BE2C (cell line): ENCODE results near the gene POLE.

Source experiments
- DNase-seq: peaks from one replicate; pipeline ENCODE4 v3.0.0-alpha.2; 2020
- H3K27me3 ChIP-seq: fragments of 250-450 bp; sonication (Bioruptor Pico); 2 replicates; pipeline ENCODE4 v1.5.1; 2020; ENCODE audit warnings: mild to moderate bottlenecking
- H3K36me3 ChIP-seq: fragments of 250-450 bp; sonication (Bioruptor Pico); 2 replicates; pipeline ENCODE4 v1.5.1; 2020; ENCODE audit warnings: mild to moderate bottlenecking
- H3K4me1 ChIP-seq: fragments of 250-450 bp; sonication (Bioruptor Pico); 2 replicates; pipeline ENCODE4 v1.5.1; 2020
- H3K4me3 ChIP-seq: 2 replicates; pipeline ENCODE4 v1.5.1; 2011; ENCODE audit warnings: low read depth, low read length
- H3K9me3 ChIP-seq: fragments of 250-450 bp; sonication (Bioruptor Pico); 2 replicates; pipeline ENCODE4 v1.5.1; 2020
- TF ChIP-seq, protein P1 (sequence below): IDR thresholded peaks from 2 replicates; pipeline ENCODE4 v1.5.1; 2012; ENCODE audit warnings: mild to moderate bottlenecking, low read depth, low read length

POLE gene

DNA sequence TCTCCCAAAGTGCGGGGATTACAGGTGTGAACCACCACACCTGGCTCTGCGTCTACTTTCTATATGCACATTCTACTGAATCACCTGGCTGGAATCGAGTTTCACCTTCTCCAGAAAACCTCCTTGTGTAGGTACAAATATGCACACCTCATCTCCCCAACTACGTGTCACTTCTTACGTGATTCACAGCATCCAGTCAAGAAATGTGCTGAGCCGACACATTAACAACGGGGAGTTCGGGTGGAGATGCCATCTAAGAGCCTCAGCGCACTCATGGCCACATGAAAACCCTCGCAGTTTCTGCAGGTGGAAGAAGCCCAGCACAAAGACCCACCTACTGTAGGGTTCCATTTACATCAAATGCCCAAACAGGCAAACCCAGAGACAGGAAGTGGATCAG, 39.3 kb downstream of the POLE start:
- H3K4me3 ChIP-seq: no peak overlapping the region
- no peak for DNase-seq
- no peaks in the 10 kb centered on the region for H3K27me3 ChIP-seq
- H3K9me3 ChIP-seq: no peaks in the 10 kb centered on the region
- H3K4me1 ChIP-seq: no peaks in the 10 kb centered on the region
- H3K36me3 ChIP-seq: peaks cover 62% of the 10 kb centered on the region
- TF ChIP-seq, protein P1, sequence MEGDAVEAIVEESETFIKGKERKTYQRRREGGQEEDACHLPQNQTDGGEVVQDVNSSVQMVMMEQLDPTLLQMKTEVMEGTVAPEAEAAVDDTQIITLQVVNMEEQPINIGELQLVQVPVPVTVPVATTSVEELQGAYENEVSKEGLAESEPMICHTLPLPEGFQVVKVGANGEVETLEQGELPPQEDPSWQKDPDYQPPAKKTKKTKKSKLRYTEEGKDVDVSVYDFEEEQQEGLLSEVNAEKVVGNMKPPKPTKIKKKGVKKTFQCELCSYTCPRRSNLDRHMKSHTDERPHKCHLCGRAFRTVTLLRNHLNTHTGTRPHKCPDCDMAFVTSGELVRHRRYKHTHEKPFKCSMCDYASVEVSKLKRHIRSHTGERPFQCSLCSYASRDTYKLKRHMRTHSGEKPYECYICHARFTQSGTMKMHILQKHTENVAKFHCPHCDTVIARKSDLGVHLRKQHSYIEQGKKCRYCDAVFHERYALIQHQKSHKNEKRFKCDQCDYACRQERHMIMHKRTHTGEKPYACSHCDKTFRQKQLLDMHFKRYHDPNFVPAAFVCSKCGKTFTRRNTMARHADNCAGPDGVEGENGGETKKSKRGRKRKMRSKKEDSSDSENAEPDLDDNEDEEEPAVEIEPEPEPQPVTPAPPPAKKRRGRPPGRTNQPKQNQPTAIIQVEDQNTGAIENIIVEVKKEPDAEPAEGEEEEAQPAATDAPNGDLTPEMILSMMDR: no peak

DNA sequence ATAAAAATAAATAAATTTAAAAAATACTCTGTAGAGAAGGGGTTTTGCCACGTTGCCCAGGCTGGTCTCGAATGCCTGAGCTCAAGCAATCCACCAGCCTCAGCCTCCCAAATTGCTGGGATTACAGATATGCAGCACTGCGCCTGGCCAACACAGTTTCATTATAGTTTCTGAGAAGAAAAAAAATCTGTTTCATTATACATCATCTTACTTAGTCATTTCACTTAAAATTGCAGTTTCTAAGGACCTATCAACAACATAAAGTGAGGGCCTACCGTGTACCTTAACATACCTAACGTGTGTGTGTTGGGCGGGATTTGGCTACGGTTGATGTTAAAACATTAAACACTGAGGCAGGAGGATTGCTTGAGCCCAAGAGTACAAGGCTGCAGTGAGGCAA, 40.3 kb downstream of the POLE start:
- H3K36me3 ChIP-seq: peaks cover 68% of the 10 kb centered on the region
- no peak overlapping the region for H3K4me3 ChIP-seq
- no peaks in the 10 kb centered on the region for H3K4me1 ChIP-seq
- TF ChIP-seq, protein P1: no peak
- no peaks in the 10 kb centered on the region for H3K27me3 ChIP-seq
- no peaks in the 10 kb centered on the region for H3K9me3 ChIP-seq
- no peak for DNase-seq

DNA sequence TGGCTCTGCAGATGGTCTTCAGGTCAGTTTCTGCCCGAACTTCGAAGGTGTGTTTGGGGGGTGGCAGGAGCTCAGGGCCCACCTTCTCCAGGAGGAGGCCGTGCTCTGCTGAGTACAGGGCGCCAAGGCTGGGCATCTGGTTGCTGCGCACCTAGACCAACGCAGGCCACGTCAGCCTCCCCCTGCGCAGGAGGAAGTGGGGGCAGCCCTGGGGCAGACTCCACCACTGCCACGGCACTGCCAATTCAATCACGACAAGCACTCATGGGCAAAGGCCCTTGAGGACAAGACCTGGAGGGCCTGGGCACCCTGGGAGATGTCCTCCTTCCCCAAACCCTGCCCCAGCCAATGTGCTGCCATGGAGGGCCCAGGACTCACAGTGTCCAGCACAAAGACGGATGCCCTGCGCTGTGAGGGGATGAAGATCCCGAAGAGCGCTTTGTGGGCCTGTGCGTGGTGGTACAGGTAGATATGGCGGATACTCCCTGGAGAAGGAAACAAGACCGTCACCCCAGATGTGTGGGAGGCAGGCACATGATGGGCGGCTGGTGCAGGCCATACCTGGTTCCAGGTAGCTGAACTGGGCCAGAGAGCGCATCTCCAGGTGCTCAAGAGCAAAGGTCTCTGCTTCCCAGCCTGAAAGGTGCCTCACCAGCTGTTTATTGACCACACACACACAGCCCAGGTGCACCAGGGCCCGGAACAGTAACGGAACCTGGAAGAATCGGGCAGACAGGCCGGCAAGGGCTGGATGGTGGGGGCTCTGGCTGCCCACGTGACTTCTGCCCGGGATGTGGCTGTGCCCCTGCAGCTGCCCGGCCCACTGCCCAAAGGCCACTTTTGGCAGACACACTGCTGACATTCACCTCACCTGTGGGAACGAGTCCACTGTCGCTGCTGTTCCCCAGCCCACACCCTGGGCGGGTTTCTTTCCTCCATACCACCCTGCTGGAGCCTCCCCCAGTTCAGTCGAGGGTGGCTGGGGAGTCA, 44.0 kb downstream of the POLE start:
- H3K4me1 ChIP-seq: no peaks in the 10 kb centered on the region
- TF ChIP-seq, protein P1: no peak
- H3K36me3 ChIP-seq: peaks cover 63% of the 10 kb centered on the region
- H3K9me3 ChIP-seq: no peaks in the 10 kb centered on the region
- DNase-seq: no peak
- H3K27me3 ChIP-seq: no peaks in the 10 kb centered on the region
- H3K4me3 ChIP-seq: no peak overlapping the region

DNA sequence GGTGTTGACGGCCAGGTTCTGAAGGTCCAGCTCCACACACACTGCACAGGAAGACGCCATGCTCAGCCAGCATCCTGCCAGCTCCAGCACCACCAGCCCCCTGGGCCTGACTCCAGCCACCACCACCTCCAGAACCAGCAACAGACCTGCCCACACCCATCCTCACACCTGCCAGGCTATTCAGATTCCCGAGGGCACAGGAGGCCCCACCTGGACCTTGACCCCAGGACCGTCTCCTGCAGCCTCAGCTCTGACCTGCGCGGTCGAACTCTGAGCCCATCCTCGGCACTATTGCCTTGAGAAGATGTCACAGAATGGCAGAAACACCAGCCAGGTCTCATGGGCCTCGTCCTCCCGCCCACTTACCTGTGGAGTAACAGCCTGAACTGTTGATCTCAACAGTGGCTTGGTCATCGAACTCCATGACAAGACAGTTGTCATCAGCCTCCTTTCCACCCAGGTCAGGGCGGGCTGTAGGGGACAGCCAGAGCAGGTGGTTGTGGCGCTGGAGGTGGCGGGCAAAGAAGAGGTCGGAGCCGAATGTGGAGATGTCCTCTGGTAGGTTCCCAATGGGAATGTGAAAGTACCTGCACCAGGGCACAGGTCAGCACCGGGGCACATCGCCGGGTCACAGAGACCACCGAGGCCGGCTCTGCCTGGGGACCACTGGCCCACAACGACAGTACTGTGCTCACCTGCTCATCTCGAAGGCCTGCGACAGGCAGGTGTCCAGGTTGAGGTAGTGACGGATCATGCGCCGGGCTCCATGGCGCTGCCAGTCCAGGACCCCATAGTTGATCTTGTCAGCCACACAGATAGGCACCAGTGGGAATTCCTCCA, 45.1 kb downstream of the POLE start:
- TF ChIP-seq, protein P1: no peak
- peaks cover 67% of the 10 kb centered on the region for H3K36me3 ChIP-seq
- H3K4me3 ChIP-seq: no peak overlapping the region
- H3K9me3 ChIP-seq: no peaks in the 10 kb centered on the region
- H3K4me1 ChIP-seq: no peaks in the 10 kb centered on the region
- H3K27me3 ChIP-seq: no peaks in the 10 kb centered on the region
- DNase-seq: no peak

DNA sequence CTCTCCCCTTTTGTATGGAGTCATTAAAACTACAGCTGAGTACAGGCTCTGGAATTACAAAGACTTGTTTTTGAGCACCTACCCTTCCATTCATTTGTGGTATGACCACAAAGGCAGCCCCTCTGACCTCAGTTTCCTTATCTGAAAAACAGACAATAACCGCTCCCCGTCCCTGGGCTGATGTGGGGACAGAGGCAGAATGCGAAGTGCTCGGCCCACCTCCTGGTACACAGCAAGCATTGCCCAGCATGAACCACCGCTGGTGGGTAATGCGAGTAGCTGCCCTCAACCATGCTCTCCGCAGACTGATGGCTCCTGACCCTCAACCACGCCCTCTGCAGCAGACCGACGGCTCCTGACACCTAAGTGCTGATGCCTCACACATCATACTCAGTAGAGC, 46.2 kb downstream of the POLE start:
- DNase-seq: no peak
- Histone ChIP-seq H3K36me3 (peaks cover 67% of the 10 kb centered on the region), H3K4me3 (no peak overlapping the region), H3K27me3 (no peaks in the 10 kb centered on the region), H3K9me3 (no peaks in the 10 kb centered on the region), H3K4me1 (no peaks in the 10 kb centered on the region)
- TF ChIP-seq, protein P1: no peak
